ENCODE measurements around the gene PLEKHO2.

- TF ChIP-seq CHD2 (IDR thresholded peaks at IDR 0.05; ENCODE audit: low read length, partially characterized antibody) (no peak), CEBPB (IDR thresholded peaks at IDR 0.05) (no peak), POLR2A (IDR thresholded peaks at IDR 0.05; ENCODE audit: low read length) (no peak), CTCF (IDR thresholded peaks at IDR 0.05) (no peak), MAX (IDR thresholded peaks at IDR 0.05) (no peak), ZFP36 (IDR thresholded peaks at IDR 0.05; ENCODE audit: borderline replicate concordance, partially characterized antibody) (no peak), NR3C1 (IDR thresholded peaks at IDR 0.05) (no peak), EP300 (IDR thresholded peaks at IDR 0.05) (no peak), SREBF2 (IDR thresholded peaks at IDR 0.05) (no peak), SMC3 (IDR thresholded peaks at IDR 0.05) (no peak), RFX5 (IDR thresholded peaks at IDR 0.05) (no peak), ESRRA (IDR thresholded peaks at IDR 0.05; ENCODE audit: borderline replicate concordance, low read length) (no peak), MAFK (IDR thresholded peaks at IDR 0.05; ENCODE audit: partially characterized antibody) (no peak), PBX3 (IDR thresholded peaks at IDR 0.05) (no peak)
These were observed 15.7 kb downstream of the PLEKHO2 start for GRCh38 chr15:64857421-64857820.
